GM12875 (cell line): ENCODE results near the gene CDC20.

Experiments
- H3K4me3 ChIP-seq: one replicate; pipeline ENCODE4 v1.5.1; 2011; ENCODE audit warnings: low read depth, low read length, control low read depth
- TF ChIP-seq, protein P1 (sequence below): IDR thresholded peaks from 2 replicates; pipeline ENCODE4 v1.5.1; 2011; ENCODE audit warnings: low read depth, mild to moderate bottlenecking, control low read depth, inconsistent platforms, low read length, moderate library complexity, borderline replicate concordance; ENCODE audit not compliant: insufficient read depth

CDC20 gene

DNA sequence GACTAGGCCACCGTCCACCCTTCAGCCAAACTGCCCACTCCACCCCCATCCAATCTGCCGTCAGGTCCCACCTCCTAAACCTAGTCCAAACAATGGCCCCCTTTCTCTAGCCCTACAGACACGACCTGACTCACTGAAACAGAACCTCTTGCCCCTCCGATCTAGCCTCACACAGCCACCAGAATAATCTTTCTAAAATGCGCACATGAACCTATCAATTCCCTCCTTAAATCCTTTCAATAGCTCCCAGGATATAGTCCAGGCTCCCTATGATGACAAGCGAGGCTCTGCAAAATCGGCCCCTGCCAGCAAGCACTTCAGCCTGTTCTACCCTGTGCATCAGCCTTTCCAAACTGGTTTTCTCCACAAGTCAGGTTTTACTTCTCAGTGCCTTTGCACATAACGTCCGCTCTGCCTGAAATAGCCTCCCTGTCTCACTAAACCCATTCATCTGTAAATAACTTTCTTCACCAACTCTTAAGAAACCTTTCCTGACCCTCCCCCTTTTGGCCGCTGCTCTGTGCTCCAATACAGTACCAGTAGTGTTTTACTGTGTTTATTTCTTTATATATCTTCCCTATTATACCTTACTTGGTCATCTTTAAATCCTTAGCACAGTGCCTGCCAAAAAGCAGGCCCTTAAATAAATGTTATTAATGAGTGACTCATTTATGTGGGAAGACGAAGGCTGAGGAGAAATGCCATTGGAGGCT, 9.0 kb upstream of the CDC20 start:
- TF ChIP-seq, protein P1, sequence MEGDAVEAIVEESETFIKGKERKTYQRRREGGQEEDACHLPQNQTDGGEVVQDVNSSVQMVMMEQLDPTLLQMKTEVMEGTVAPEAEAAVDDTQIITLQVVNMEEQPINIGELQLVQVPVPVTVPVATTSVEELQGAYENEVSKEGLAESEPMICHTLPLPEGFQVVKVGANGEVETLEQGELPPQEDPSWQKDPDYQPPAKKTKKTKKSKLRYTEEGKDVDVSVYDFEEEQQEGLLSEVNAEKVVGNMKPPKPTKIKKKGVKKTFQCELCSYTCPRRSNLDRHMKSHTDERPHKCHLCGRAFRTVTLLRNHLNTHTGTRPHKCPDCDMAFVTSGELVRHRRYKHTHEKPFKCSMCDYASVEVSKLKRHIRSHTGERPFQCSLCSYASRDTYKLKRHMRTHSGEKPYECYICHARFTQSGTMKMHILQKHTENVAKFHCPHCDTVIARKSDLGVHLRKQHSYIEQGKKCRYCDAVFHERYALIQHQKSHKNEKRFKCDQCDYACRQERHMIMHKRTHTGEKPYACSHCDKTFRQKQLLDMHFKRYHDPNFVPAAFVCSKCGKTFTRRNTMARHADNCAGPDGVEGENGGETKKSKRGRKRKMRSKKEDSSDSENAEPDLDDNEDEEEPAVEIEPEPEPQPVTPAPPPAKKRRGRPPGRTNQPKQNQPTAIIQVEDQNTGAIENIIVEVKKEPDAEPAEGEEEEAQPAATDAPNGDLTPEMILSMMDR = no peak
- no peak overlapping the region for H3K4me3 ChIP-seq

DNA sequence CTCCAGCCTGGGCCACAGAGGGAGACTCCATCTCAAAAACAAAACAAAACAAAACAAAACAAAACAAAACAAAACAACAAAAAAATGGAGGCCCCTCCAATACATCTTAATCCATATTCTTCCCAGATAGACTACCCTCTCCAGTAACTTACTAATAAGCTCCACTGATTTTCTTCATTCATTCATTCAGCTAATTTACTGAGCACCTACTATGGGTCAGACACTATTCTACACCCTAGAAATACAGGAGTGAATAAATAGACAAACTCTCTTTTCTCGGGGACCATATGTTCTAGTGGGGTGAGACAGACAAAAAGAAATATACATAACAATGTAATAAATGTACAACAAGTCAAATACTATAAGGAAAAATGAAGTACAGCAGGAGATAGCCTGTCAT, 7.8 kb upstream of the CDC20 start:
- TF ChIP-seq, protein P1 = no peak
- H3K4me3 ChIP-seq = no peak overlapping the region

DNA sequence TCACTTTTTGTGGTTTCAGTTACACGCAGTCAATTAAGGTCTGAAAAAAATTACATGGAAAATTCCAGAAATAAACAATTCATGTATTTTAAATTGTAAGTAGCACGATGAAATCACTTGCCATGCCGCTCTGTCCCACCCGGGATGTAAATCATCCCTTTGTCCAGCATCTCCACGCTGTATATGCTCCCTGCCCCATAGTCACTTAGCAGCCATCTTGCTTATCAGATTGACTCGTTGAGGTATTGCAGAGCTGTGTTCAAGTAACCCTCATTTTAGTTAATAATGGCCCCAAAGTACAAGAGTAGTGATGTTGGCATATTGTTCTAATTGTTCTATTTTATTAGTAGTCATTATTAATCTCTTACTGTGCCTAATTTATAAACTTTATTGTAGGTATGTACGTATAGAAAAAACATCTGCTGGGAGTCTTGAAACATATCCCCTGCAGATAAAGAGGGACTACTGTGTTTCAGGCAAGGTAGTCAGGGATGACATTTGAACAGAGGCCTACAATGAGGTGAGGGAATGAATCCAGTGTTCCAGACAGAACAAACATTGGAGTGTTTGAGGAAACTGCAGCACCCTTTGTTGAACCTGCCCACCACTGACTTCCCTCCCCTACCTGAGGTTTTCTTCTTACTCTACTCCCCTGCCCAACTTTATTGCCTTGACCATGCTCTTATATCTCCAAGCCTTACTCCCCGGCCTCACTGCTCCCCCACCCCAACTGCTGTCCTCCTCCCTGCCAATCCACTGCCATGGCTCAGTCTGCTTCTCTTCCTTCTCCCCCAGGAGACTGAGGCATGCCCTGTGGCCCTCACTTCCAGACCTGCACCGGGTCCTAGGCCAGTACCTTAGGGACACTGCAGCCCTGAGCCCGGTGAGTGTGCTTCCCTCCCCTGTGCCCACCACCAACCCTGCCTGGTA, 7.1 kb upstream of the CDC20 start:
- H3K4me3 ChIP-seq = no peak overlapping the region
- TF ChIP-seq, protein P1 = no peak

DNA sequence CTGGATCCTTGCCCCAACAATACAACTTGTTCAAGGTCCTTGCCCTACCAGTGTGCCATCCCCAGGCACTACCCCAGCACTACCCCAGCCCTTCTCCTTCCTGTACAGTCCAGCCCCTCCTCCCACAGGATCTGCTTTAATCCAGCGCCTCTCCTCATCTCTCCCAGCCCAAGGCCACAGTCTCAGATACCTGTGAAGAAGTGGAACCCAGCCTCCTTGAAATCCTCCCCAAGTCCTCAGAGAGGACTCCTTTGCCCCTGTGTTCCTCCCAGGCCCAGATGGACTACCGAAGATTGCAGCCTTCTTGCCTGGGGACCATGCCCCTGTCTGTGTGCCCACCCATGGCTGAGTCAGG, 6.5 kb upstream of the CDC20 start:
- TF ChIP-seq, protein P1 = no peak
- H3K4me3 ChIP-seq = no peak overlapping the region

DNA sequence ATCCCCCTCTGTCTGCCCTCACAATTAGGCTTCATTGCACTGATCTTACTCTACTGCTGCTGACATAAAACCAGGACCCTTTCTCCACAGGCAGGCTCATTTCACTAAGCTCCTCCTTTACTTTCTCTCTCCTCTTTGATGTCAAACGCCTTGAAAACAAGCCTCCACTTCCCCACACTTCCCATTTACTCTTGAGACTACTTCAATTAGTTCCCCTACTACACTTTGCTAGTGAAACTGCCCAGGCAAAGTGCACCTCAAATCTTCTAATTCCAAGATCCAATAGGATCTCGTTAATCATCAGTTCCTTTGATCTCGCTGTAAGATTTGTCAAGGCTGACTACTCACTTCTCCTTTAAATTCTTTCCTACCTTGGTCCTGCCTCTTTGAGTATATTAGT, 5.9 kb upstream of the CDC20 start:
- no peak overlapping the region for H3K4me3 ChIP-seq
- TF ChIP-seq, protein P1 = no peak

DNA sequence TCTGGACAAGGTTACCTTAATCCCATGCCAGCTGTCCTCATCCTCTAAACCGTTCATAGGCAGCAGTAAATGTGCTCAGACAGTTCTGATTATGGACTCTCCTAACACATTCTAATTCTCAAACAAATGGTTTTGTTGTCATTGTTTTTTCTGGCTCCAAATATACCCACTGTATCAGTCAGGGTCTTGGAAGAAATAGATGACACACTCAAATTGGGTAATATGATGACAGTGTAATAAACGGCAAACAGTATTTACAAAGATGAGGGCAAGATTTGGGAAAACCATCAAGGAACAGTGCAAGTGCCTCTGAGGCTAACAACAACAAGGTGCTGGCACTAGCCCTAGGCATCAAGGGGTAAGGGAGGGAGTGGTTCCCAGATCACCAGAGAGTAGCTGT, 4.3 kb upstream of the CDC20 start:
- no peak overlapping the region for H3K4me3 ChIP-seq
- TF ChIP-seq, protein P1 = no peak
